Activated B cell treated with CpG ODN at 0.5 μM for 24 hours (primary cell): ENCODE data around the gene GNG7. TPM values are rescaled to one million over a fixed set of nuclear protein-coding genes. Genes with fewer than 3 reads are reported as not detected.

Source experiments
- ATAC-seq: fragments of 200-7000 bp; cut with Tn5 transposase; one replicate; pipeline ENCODE4 v1.10.0; 2021; ENCODE audit warnings: low read depth, mild to moderate bottlenecking, moderate library complexity
- CTCF ChIA-PET: fragments of 350-600 bp; sonication (Branson Sonifier 250); formaldehyde crosslinking; loops from one replicate; lab custom pipeline; 2021; ENCODE audit warnings: antibody characterized with exemption; lab: Charles Lee
- POLR2A ChIA-PET: fragments of 350-600 bp; sonication (Branson Sonifier 250); formaldehyde crosslinking; loops from one replicate; lab custom pipeline; 2021; ENCODE audit warnings: antibody characterized with exemption; lab: Charles Lee
- DNase-seq: peaks from one replicate; pipeline ENCODE4 v3.0.0; 2022
- H3K27ac Mint-ChIP-seq: one replicate; pipeline ENCODE4 v1.8.0; 2020; ENCODE audit warnings: mixed read lengths
- H3K27me3 Mint-ChIP-seq: one replicate; pipeline ENCODE4 v1.8.0; 2021; ENCODE audit warnings: mixed read lengths
- H3K36me3 Mint-ChIP-seq: one replicate; pipeline ENCODE4 v1.8.0; 2021; ENCODE audit warnings: low read depth, mixed read lengths
- H3K4me1 Mint-ChIP-seq: one replicate; pipeline ENCODE4 v1.8.0; 2021; ENCODE audit warnings: mixed read lengths
- H3K4me3 Mint-ChIP-seq: one replicate; pipeline ENCODE4 v1.8.0; 2020; ENCODE audit warnings: mild to moderate bottlenecking, mixed read lengths
- H3K9me3 Mint-ChIP-seq: one replicate; pipeline ENCODE4 v1.8.0; 2020; ENCODE audit warnings: mixed read lengths
- intact Hi-C: fragments of 100-400 bp; cut with micrococcal nuclease; formaldehyde crosslinking; loops from one replicate; pipeline ENCODE4 v1.15.1; 2024
- total RNA-seq: library from RNA; stranded (reverse); gene quantifications from 2 replicates; pipeline ENCODE4 v1.2.3, GENCODE V29; 2022
- TF ChIP-seq, protein P1 (sequence below): fragments of 200-600 bp; IDR thresholded peaks from one replicate; pipeline ENCODE4 v1.8.0; 2022; ENCODE audit warnings: antibody characterized with exemption, mild to moderate bottlenecking

The GNG7 gene
- total RNA-seq, 1 donor from 2014 or later = 35.4 TPM

DNA sequence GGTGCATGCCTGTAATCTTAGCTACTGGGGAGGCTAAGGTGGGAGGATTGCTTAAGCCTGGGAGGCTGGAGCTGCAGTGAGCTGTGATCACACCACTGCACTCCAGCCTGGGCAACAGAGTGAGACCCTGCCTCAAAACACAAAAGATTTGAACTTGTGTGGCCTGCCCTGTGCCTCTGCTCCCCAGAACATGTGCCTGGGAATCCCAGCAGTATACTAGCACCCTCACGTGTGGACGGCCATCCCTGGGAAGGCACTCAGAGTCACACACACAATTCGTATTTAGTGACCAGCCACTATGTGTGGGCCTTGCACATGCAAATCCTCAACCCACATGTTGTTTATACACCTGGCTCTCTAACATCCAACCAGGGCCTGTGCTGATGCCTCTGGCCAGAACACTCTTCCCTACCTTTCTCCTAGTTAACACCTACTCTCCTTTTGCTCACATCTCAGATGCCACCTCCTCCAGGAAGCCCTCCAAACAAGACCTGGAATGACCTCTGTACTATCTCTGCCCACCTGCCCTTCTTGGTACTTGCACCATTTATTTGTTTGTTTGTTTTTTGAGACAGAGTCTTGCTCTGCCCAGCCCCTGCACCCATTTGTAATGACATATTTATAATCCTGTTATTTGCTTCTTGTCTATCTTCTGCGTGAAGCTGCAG, 218.9 kb downstream of the GNG7 start:
- peaks cover 1% of the 10 kb centered on the region for H3K36me3 Mint-ChIP-seq
- ChIA-PET CTCF (interaction anchor here (1.0 kb wide), 2 partner anchors 8 to 153 kb away, joined by 3 read pairs; partner anchors contain the start of gene GADD45B), POLR2A (interaction anchor here (1.4 kb wide), 1 partner anchor 8 kb away, joined by 18 read pairs; the partner anchor contains the start of gene GADD45B)
- ATAC-seq (no peak), DNase-seq (no peak)
- no peak overlapping the region for H3K27ac Mint-ChIP-seq
- peaks cover 47% of the 10 kb centered on the region for H3K4me1 Mint-ChIP-seq
- intact Hi-C loops = no loop called here
- TF ChIP-seq, protein P1, sequence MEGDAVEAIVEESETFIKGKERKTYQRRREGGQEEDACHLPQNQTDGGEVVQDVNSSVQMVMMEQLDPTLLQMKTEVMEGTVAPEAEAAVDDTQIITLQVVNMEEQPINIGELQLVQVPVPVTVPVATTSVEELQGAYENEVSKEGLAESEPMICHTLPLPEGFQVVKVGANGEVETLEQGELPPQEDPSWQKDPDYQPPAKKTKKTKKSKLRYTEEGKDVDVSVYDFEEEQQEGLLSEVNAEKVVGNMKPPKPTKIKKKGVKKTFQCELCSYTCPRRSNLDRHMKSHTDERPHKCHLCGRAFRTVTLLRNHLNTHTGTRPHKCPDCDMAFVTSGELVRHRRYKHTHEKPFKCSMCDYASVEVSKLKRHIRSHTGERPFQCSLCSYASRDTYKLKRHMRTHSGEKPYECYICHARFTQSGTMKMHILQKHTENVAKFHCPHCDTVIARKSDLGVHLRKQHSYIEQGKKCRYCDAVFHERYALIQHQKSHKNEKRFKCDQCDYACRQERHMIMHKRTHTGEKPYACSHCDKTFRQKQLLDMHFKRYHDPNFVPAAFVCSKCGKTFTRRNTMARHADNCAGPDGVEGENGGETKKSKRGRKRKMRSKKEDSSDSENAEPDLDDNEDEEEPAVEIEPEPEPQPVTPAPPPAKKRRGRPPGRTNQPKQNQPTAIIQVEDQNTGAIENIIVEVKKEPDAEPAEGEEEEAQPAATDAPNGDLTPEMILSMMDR = no peak
- no peak overlapping the region for H3K4me3 Mint-ChIP-seq
- peaks cover 1% of the 10 kb centered on the region for H3K27me3 Mint-ChIP-seq
- peaks cover 9% of the 10 kb centered on the region for H3K9me3 Mint-ChIP-seq

DNA sequence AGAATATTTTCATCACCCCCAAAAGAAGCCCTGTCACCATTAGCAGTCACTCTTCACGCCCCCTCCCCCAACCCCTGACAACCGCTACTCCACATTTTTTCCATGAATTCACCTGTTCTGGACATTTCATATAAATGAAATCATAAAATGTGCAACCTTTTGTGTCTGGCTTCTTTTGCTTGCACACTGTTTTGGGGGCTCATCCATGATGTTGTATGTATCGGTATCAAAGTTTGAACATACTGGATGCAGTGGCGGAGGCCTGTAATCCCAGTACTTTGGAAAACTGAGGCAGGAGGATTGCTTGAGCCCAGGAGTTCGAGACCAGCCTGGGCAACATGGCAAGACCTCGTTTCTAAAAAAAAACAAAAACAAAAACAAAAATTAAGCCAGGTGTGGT, 219.4 kb downstream of the GNG7 start:
- Mint-ChIP-seq H3K27me3 (no peaks in the 10 kb centered on the region), H3K27ac (no peak overlapping the region), H3K9me3 (peaks cover 9% of the 10 kb centered on the region), H3K4me1 (peaks cover 47% of the 10 kb centered on the region), H3K36me3 (peaks cover 6% of the 10 kb centered on the region), H3K4me3 (no peak overlapping the region)
- ATAC-seq (no peak), DNase-seq (no peak)
- CTCF ChIA-PET = no interaction called here
- intact Hi-C loops = no loop called here
- TF ChIP-seq, protein P1 = no peak
- POLR2A ChIA-PET = no interaction called here

DNA sequence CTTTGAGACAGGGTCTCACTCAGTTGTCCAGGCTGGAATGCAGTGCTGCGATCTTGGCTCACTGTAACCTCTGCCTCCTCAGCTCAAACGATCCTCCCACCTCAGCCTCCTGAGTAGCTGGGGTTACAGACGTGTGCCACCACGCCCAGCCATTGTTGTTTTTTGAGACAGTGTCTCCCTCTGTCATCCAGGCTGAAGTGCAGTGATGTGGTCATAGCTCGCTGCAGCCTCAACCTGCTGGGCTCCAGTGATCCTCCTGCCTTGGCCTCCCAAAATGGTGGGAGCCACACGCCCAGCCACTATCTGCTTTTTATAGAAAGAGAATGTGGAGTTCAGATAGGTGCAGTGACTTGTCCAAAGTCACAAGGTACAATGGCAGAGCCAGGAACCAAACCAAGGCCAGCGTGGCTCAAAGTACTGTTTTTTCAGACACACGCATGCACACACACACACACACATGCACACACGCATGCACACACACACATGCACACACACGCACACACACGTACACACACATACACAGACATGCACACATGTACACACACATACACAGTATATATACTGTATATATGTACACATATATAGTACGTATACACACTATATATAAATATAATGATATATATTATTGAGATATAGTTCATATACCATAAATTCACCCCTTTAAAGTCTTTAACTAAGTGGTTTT, 220.0 kb downstream of the GNG7 start:
- peaks cover 11% of the 10 kb centered on the region for H3K36me3 Mint-ChIP-seq
- no peak overlapping the region for H3K27ac Mint-ChIP-seq
- no peaks in the 10 kb centered on the region for H3K27me3 Mint-ChIP-seq
- peaks cover 9% of the 10 kb centered on the region for H3K9me3 Mint-ChIP-seq
- DNase-seq = no peak
- ChIA-PET CTCF (no interaction called here), POLR2A (interaction anchor here (0.6 to 10.8 kb wide), 3 partner anchors 126 to 335 kb away, joined by 3 to 979 read pairs (median 3); no protein-coding TSS in a partner anchor)
- TF ChIP-seq, protein P1 = no peak
- intact Hi-C loops = no loop called here
- no peak overlapping the region for H3K4me3 Mint-ChIP-seq
- peaks cover 44% of the 10 kb centered on the region for H3K4me1 Mint-ChIP-seq
- no peak for ATAC-seq

DNA sequence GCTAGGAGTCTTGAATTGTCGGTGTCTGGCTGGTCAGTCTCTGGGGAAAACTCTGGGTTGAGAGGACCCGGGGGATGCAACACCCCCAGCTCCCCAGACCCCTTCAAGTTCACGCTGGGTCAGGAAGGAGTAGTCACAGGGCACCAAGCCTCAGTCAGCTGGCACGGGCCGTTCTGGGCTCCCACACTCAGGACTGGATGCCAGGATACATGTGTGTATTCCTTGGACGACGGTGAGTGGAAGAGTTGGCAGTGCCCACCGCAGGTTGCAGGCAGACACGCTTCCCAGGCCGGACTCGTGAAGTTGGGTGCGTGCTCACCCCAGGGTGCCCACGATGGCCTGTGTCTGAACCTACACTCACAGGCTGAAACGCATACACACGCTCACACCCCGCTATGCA, 221.0 kb downstream of the GNG7 start:
- no peak overlapping the region for H3K27ac Mint-ChIP-seq
- intact Hi-C loops = no loop called here
- POLR2A ChIA-PET = interaction anchor here (0.6 to 10.8 kb wide), 4 partner anchors 80 to 221 kb away, joined by 3 to 979 read pairs (median 9); partner anchors contain the start of gene GNG7
- DNase-seq (no peak), ATAC-seq (no peak)
- no peak overlapping the region for H3K4me3 Mint-ChIP-seq
- peaks cover 9% of the 10 kb centered on the region for H3K9me3 Mint-ChIP-seq
- peaks cover 38% of the 10 kb centered on the region for H3K4me1 Mint-ChIP-seq
- CTCF ChIA-PET = interaction anchor here (6.6 kb wide), 2 partner anchors 129 to 154 kb away, joined by 59 to 131 read pairs; no protein-coding TSS in a partner anchor
- peaks cover 22% of the 10 kb centered on the region for H3K36me3 Mint-ChIP-seq
- TF ChIP-seq, protein P1 = no peak
- no peaks in the 10 kb centered on the region for H3K27me3 Mint-ChIP-seq
